IMR-90 (cell line): ENCODE results near the gene SLC8A3. TPM values are rescaled to one million over a fixed set of nuclear protein-coding genes. Genes with fewer than 3 reads are reported as not detected.
A peak's percentile ranks its signal among the peaks of the same experiment; 100 is the strongest.

Source experiments
- ATAC-seq: fragments of 200-7000 bp; cut with Tn5 transposase; 2 replicates; pipeline ENCODE4 v1.9.1; 2020; ENCODE audit warnings: low read depth, mild to moderate bottlenecking, moderate library complexity
- BruUV-seq: library from RNA; stranded (reverse); fragments of 400-500 nt; replicated peaks from 2 replicates; lab custom pipeline; 2021; lab: Mats Ljungman, UMichigan
- CTCF ChIA-PET: fragments of 300-600 bp; formaldehyde crosslinking; extraction: SDS; loops from one replicate; lab custom pipeline; 2021; ENCODE audit warnings: antibody characterized with exemption; lab: Yijun Ruan, JAX
- POLR2A ChIA-PET: fragments of 300-600 bp; sonication (Branson Sonifier 250); formaldehyde crosslinking; loops from one replicate; lab custom pipeline; 2022; ENCODE audit warnings: antibody characterized with exemption; ENCODE audit not compliant: unreplicated experiment; lab: Charles Lee
- DNase-seq: peaks from one replicate; pipeline ENCODE4 v3.0.0; 2013
- H2AFZ ChIP-seq: replicated peaks from 2 replicates; pipeline ENCODE3; 2013; ENCODE audit warnings: low read length, mild to moderate bottlenecking; ENCODE audit not compliant: poor library complexity
- H2AK5ac ChIP-seq: 2 replicates; pipeline ENCODE4 v1.6.1; 2013; ENCODE audit warnings: low read depth, low read length, inconsistent platforms
- H2AK9ac ChIP-seq: replicated peaks from 2 replicates; pipeline ENCODE3; 2013; ENCODE audit warnings: mild to moderate bottlenecking, low read depth, low read length, moderate library complexity; ENCODE audit not compliant: poor library complexity
- H2BK120ac ChIP-seq: 2 replicates; pipeline ENCODE4 v1.6.1; 2013; ENCODE audit warnings: low read depth, low read length, inconsistent platforms
- H2BK15ac ChIP-seq: 3 replicates; pipeline ENCODE4 v1.6.1; 2013; ENCODE audit warnings: low read depth, low read length, inconsistent platforms
- H2BK20ac ChIP-seq: 2 replicates; pipeline ENCODE4 v1.6.1; 2013; ENCODE audit warnings: low read depth, mild to moderate bottlenecking, inconsistent platforms, low read length, moderate library complexity
- H2BK5ac ChIP-seq: 2 replicates; pipeline ENCODE4 v1.6.1; 2013; ENCODE audit warnings: mild to moderate bottlenecking, low read depth, low read length, inconsistent platforms; ENCODE audit not compliant: poor library complexity, severe bottlenecking
- H3K14ac ChIP-seq: replicated peaks from 2 replicates; pipeline ENCODE4 v1.6.1; 2013; ENCODE audit warnings: low read depth, low read length, inconsistent platforms
- H3K18ac ChIP-seq: 2 replicates; pipeline ENCODE4 v1.6.1; 2013; ENCODE audit warnings: low read depth, low read length, control low read depth
- H3K23ac ChIP-seq: 2 replicates; pipeline ENCODE4 v1.6.1; 2013; ENCODE audit warnings: low read depth, low read length, inconsistent platforms
- H3K27ac ChIP-seq: 2 replicates; pipeline ENCODE4 v1.5.1; 2013; ENCODE audit warnings: mild to moderate bottlenecking, control low read depth, low read length; ENCODE audit not compliant: insufficient read depth
- H3K27me3 ChIP-seq: 2 replicates; pipeline ENCODE4 v1.6.1; 2013; ENCODE audit warnings: low read length; ENCODE audit not compliant: control insufficient read depth, insufficient read depth
- H3K36me3 ChIP-seq: 2 replicates; pipeline ENCODE4 v1.6.1; 2013; ENCODE audit warnings: low read length, mixed read lengths; ENCODE audit not compliant: control insufficient read depth, insufficient read depth
- H3K4ac ChIP-seq: 2 replicates; pipeline ENCODE4 v1.6.1; 2013; ENCODE audit warnings: low read depth, low read length, inconsistent platforms
- H3K4me1 ChIP-seq: 2 replicates; pipeline ENCODE4 v1.6.1; 2013; ENCODE audit warnings: low read length, mixed read lengths; ENCODE audit not compliant: control insufficient read depth, insufficient read depth
- H3K4me2 ChIP-seq: 2 replicates; pipeline ENCODE4 v1.6.1; 2013; ENCODE audit warnings: low read depth, mild to moderate bottlenecking, control low read depth, low read length, moderate library complexity
- H3K4me3 ChIP-seq: 2 replicates; pipeline ENCODE4 v1.5.1; 2013; ENCODE audit warnings: low read depth, mild to moderate bottlenecking, control low read depth, low read length, moderate library complexity; ENCODE audit not compliant: insufficient read depth
- H3K56ac ChIP-seq: 2 replicates; pipeline ENCODE4 v1.6.1; 2013; ENCODE audit warnings: low read length, inconsistent platforms; ENCODE audit not compliant: insufficient read depth; ENCODE audit errors: extremely low read depth
- H3K79me1 ChIP-seq, 2 experiments: 2 replicates each; pipeline ENCODE4 v1.6.1; 2013; ENCODE audit warnings: low read length in 2 of 2, inconsistent platforms in 1 of 2, low read depth in 1 of 2
- H3K9ac ChIP-seq: 2 replicates; pipeline ENCODE4 v1.6.1; 2013; ENCODE audit warnings: low read depth, low read length, control low read depth
- H3K9me1 ChIP-seq: 2 replicates; pipeline ENCODE4 v1.6.1; 2013; ENCODE audit warnings: low read length, inconsistent platforms; ENCODE audit not compliant: insufficient read depth
- H3K9me3 ChIP-seq: 2 replicates; pipeline ENCODE4 v1.6.1; 2013; ENCODE audit warnings: low read length; ENCODE audit not compliant: control insufficient read depth, insufficient read depth
- H4K20me1 ChIP-seq: 2 replicates; pipeline ENCODE4 v1.6.1; 2013; ENCODE audit warnings: low read length, inconsistent platforms; ENCODE audit not compliant: insufficient read depth
- H4K5ac ChIP-seq: 2 replicates; pipeline ENCODE4 v1.6.1; 2013; ENCODE audit warnings: mild to moderate bottlenecking, low read depth, low read length, control low read depth
- H4K8ac ChIP-seq, 2 experiments: 2 replicates each; pipeline ENCODE4 v1.6.1; 2013; ENCODE audit warnings: low read depth in 2 of 2, low read length in 2 of 2, control low read depth in 1 of 2, inconsistent platforms in 1 of 2
- H4K91ac ChIP-seq: 2 replicates; pipeline ENCODE4 v1.6.1; 2013; ENCODE audit warnings: low read depth, low read length, inconsistent platforms; ENCODE audit not compliant: insufficient read depth
- BHLHE40 ChIP-seq: fragments of 150-350 bp; IDR thresholded peaks from 2 replicates; pipeline ENCODE4 v1.6.1; 2016; ENCODE audit warnings: mild to moderate bottlenecking, low read depth, low read length
- CEBPB ChIP-seq: IDR thresholded peaks from 2 replicates; pipeline ENCODE4 v1.6.1; 2012; ENCODE audit warnings: low read depth, low read length, improper control_type of control experiment
- CTCF ChIP-seq: conservative IDR thresholded peaks from 2 replicates; pipeline ENCODE4 v1.5.1; 2012; ENCODE audit warnings: mild to moderate bottlenecking, low read depth, low read length, improper control_type of control experiment
- ELK1 ChIP-seq: fragments of 150-350 bp; IDR thresholded peaks from 2 replicates; pipeline ENCODE4 v1.6.1; 2016; ENCODE audit warnings: low read depth, mild to moderate bottlenecking, low read length, moderate library complexity, borderline replicate concordance
- FOS ChIP-seq: fragments of 150-350 bp; IDR thresholded peaks from 2 replicates; pipeline ENCODE4 v1.6.1; 2016; ENCODE audit warnings: low read depth, low read length
- MAFK ChIP-seq: IDR thresholded peaks from 2 replicates; pipeline ENCODE4 v1.6.1; 2012; ENCODE audit warnings: low read depth, low read length, improper control_type of control experiment
- MAZ ChIP-seq: IDR thresholded peaks from 2 replicates; pipeline ENCODE4 v1.6.1; 2012; ENCODE audit warnings: low read depth, mild to moderate bottlenecking, low read length, improper control_type of control experiment, moderate library complexity, borderline replicate concordance
- MXI1 ChIP-seq: IDR thresholded peaks from 2 replicates; pipeline ENCODE4 v1.6.1; 2012; ENCODE audit warnings: low read depth, mild to moderate bottlenecking, low read length, moderate library complexity, borderline replicate concordance
- NFE2L2 ChIP-seq: fragments of 150-350 bp; IDR thresholded peaks from 2 replicates; pipeline ENCODE4 v1.6.1; 2016; ENCODE audit warnings: low read depth, mild to moderate bottlenecking, low read length
- POLR2A ChIP-seq: IDR thresholded peaks from 2 replicates; pipeline ENCODE4 v1.6.1; 2012; ENCODE audit warnings: mild to moderate bottlenecking, low read depth, low read length
- RAD21 ChIP-seq: IDR thresholded peaks from 2 replicates; pipeline ENCODE4 v1.6.1; 2012; ENCODE audit warnings: low read length, improper control_type of control experiment
- RCOR1 ChIP-seq: IDR thresholded peaks from 2 replicates; pipeline ENCODE4 v1.6.1; 2012; ENCODE audit warnings: mild to moderate bottlenecking, low read length, improper control_type of control experiment; ENCODE audit not compliant: insufficient replicate concordance
- RFX5 ChIP-seq: IDR thresholded peaks from 2 replicates; pipeline ENCODE4 v1.8.0; 2012; ENCODE audit warnings: low read depth, mild to moderate bottlenecking, low read length, moderate library complexity
- SMC3 ChIP-seq: fragments of 150-350 bp; IDR thresholded peaks from 2 replicates; pipeline ENCODE4 v1.6.1; 2016; ENCODE audit warnings: low read depth, mild to moderate bottlenecking, antibody characterized with exemption, low read length, moderate library complexity
- WGBS, 2 experiments: methylation state at CpG; one replicate each; pipeline versions ENCODE4 v1.1.5 to v1.1.7; 2013; ENCODE audit warnings: missing lambda C conversion rate in 2 of 2; ENCODE audit not compliant: insufficient read length in 1 of 2; ENCODE audit errors: extremely low coverage in 2 of 2; 5-methylcytosine and 5-hydroxymethylcytosine counted together
- dilution Hi-C: fragments of 300-500 bp; cut with HindIII; formaldehyde crosslinking; loops from one replicate; pipeline ENCODE4 v1.14.3; 2018; ENCODE audit warnings: low sequenced_read_pairs; ENCODE audit not compliant: unreplicated experiment
- in situ Hi-C: fragments of 300-500 bp; cut with MboI; formaldehyde crosslinking; loops from 3 replicates; pipeline ENCODE4 v1.14.3; 2019; ENCODE audit warnings: low sequenced_read_pairs, inconsistent platforms, mixed read lengths
- intact Hi-C: fragments of 100-400 bp; cut with micrococcal nuclease; formaldehyde crosslinking; loops from 2 replicates; pipeline ENCODE4 v1.10.0; 2022
- polyA plus RNA-seq, 3 experiments: library from polyadenylated mRNA; depleted of rRNA; stranded (reverse); fragments of >200 nt; gene quantifications; 2 replicates each; pipeline ENCODE4 v1.2.3, GENCODE V29; 2012; ENCODE audit warnings: low replicate concordance in 1 of 3
- total RNA-seq: library from RNA; depleted of rRNA; stranded (reverse); fragments of >200 nt; gene quantifications from 2 replicates; pipeline ENCODE4 v1.2.3, GENCODE V29; 2012

SLC8A3 gene
- total and polyA plus RNA-seq, 2 of the 4 experiments (the other 2 are of a cell fraction) = under 0.01 TPM; not detected in 1

GRCh38 chr14:70002589-70003346 lies 186.0 kb downstream of the SLC8A3 start:
- H3K27ac ChIP-seq = no peak overlapping the region
- CTCF ChIA-PET = no interaction called here
- dilution Hi-C loops = no loop called here
- no peak for TF ChIP-seq RFX5
- no peak for TF ChIP-seq BHLHE40
- no peak for TF ChIP-seq NFE2L2
- TF ChIP-seq FOS = no peak
- TF ChIP-seq CTCF = no peak
- no peak for TF ChIP-seq ELK1
- no peak for TF ChIP-seq MXI1
- no peak for TF ChIP-seq SMC3
- no peak for TF ChIP-seq CEBPB
- no peak for TF ChIP-seq RAD21
- no peak for TF ChIP-seq MAZ
- no peak for TF ChIP-seq POLR2A
- no peak for TF ChIP-seq RCOR1
- no peak for TF ChIP-seq MAFK

More at GRCh38 chr14:70002589-70003346, 186.0 kb downstream of the SLC8A3 start:
- H2BK15ac ChIP-seq = no peak overlapping the region; the same call in 2 of the 3 replicates
- no peak overlapping the region for H3K14ac ChIP-seq
- H3K9me3 ChIP-seq = no peaks in the 10 kb centered on the region
- ATAC-seq = no peak
- peaks cover 0 to 4% of the 10 kb centered on the region in 2 experiments; a peak in 1 of 4 replicates for H3K79me1 ChIP-seq
- no peak overlapping the region for H2BK5ac ChIP-seq
- H3K4me3 ChIP-seq = no peak overlapping the region
- POLR2A ChIA-PET = no interaction called here
- peak overlapping the region; percentile 3; the same call in 1 of the 2 replicates for H2BK120ac ChIP-seq
- no peak overlapping the region for H3K4ac ChIP-seq
- no peaks in the 10 kb centered on the region for H4K20me1 ChIP-seq
- no peak overlapping the region; the same call in 1 of the 2 replicates for H4K91ac ChIP-seq
- H4K8ac ChIP-seq = no peak overlapping the region
- BruUV-seq = no TSS peak
- 0 out of 2 replicates have a peak overlapping the region, but pooled peaks have one; percentile 6 for H4K5ac ChIP-seq
- H3K9me1 ChIP-seq = peaks cover 19% of the 10 kb centered on the region
- WGBS, 2 experiments = 70% methylated on average over 3 of the region's 6 CpGs; no CpG with 5 or more reads in 1 of the 2 experiments
- no peak overlapping the region for H2AFZ ChIP-seq
- H3K9ac ChIP-seq = no peak overlapping the region
- no peak overlapping the region for H3K56ac ChIP-seq
- peaks cover 25% of the 10 kb centered on the region for H3K4me1 ChIP-seq
- H3K36me3 ChIP-seq = no peaks in the 10 kb centered on the region; the same call in 1 of the 2 replicates
- H3K18ac ChIP-seq = no peak overlapping the region
- H2AK5ac ChIP-seq = no peak overlapping the region
- DNase-seq = peak; percentile 58
- no peak overlapping the region for H2AK9ac ChIP-seq
- H3K23ac ChIP-seq = no peak overlapping the region
- peak overlapping the region; percentile 9; the same call in 1 of the 2 replicates for H2BK20ac ChIP-seq
- intact Hi-C loops = no loop called here
- H3K27me3 ChIP-seq = no peaks in the 10 kb centered on the region
- in situ Hi-C loops = loop anchor here (25.0 kb wide), 1 partner anchor 415 kb away; no protein-coding TSS in a partner anchor
- no peak overlapping the region for H3K4me2 ChIP-seq
